Measurements from ENCODE around the gene CACNG6.

DNA sequence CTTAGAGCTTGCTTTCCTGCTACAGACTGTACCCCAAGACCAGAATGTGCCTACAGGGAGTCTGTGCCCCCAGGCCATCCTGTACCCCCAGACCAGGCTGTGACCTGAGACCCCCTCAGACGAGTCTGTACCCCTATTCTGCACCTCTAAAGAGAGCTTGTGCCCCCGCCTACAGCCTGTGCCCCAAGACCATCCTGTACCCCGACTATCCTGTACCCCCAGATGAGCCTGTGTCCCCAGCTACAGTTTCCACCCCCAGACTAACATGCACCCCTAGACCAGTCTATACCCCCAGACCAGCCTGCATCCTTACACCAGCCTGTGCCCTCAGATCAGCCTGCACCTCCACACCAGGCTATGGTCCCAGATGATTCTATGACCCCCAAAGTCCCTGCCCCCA, 2.0 kb downstream of the CACNG6 start:
- TF ChIP-seq, protein P1, sequence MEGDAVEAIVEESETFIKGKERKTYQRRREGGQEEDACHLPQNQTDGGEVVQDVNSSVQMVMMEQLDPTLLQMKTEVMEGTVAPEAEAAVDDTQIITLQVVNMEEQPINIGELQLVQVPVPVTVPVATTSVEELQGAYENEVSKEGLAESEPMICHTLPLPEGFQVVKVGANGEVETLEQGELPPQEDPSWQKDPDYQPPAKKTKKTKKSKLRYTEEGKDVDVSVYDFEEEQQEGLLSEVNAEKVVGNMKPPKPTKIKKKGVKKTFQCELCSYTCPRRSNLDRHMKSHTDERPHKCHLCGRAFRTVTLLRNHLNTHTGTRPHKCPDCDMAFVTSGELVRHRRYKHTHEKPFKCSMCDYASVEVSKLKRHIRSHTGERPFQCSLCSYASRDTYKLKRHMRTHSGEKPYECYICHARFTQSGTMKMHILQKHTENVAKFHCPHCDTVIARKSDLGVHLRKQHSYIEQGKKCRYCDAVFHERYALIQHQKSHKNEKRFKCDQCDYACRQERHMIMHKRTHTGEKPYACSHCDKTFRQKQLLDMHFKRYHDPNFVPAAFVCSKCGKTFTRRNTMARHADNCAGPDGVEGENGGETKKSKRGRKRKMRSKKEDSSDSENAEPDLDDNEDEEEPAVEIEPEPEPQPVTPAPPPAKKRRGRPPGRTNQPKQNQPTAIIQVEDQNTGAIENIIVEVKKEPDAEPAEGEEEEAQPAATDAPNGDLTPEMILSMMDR (conservative IDR thresholded peaks at IDR 0.05; ENCODE audit: low read depth, low read length) = no peak
- no peak for TF ChIP-seq EZH2phosphoT487 (IDR thresholded peaks at IDR 0.05; ENCODE audit: borderline replicate concordance, low read length)
